Effector memory CD4-positive, alpha-beta T cell (primary cell): Measurements from ENCODE around the gene GPR68.
A peak's percentile ranks its signal among the peaks of the same experiment; 100 is the strongest.

ENCODE experiments used
- DNase-seq, 3 donors: peaks; one replicate each; pipeline ENCODE4 v3.0.0-alpha.2; 2020
- H3K27ac ChIP-seq: 2 replicates; pipeline ENCODE4 v1.7.0; 2013; ENCODE audit warnings: mild to moderate bottlenecking, low read length, moderate library complexity; ENCODE audit not compliant: insufficient read depth, poor library complexity, severe bottlenecking
- H3K27me3 ChIP-seq: replicated peaks from 2 replicates; pipeline ENCODE4 v1.7.0; 2013; ENCODE audit warnings: mild to moderate bottlenecking, low read length; ENCODE audit not compliant: insufficient read depth, control insufficient read depth, poor library complexity, severe bottlenecking
- H3K36me3 ChIP-seq: 2 replicates; pipeline ENCODE4 v1.7.0; 2013; ENCODE audit warnings: mild to moderate bottlenecking, low read length, moderate library complexity; ENCODE audit not compliant: control insufficient read depth, insufficient read depth
- H3K4me1 ChIP-seq: 2 replicates; pipeline ENCODE4 v1.7.0; 2013; ENCODE audit warnings: low read length, mild to moderate bottlenecking; ENCODE audit not compliant: control insufficient read depth, insufficient read depth, poor library complexity, severe bottlenecking
- H3K4me3 ChIP-seq: 2 replicates; pipeline ENCODE4 v1.7.0; 2013; ENCODE audit warnings: low read length, low read depth, mild to moderate bottlenecking; ENCODE audit not compliant: insufficient read depth, poor library complexity, severe bottlenecking
- H3K9me3 ChIP-seq: 2 replicates; pipeline ENCODE4 v1.7.0; 2013; ENCODE audit warnings: mild to moderate bottlenecking, low read length, moderate library complexity; ENCODE audit not compliant: control insufficient read depth

Gene GPR68

GRCh38 chr14:91242635-91243034, 1.9 kb downstream of the GPR68 start:
- H3K27me3 ChIP-seq: no peaks in the 10 kb centered on the region
- H3K9me3 ChIP-seq: no peaks in the 10 kb centered on the region
- H3K36me3 ChIP-seq: no peaks in the 10 kb centered on the region
- DNase-seq: no peak
- H3K27ac ChIP-seq: peak overlapping the region; percentile 96
- H3K4me1 ChIP-seq: peaks cover 54% of the 10 kb centered on the region
- H3K4me3 ChIP-seq: peak overlapping the region; percentile 57

GRCh38 chr14:91241863-91242262, 2.6 kb downstream of the GPR68 start:
- H3K9me3 ChIP-seq: no peaks in the 10 kb centered on the region
- DNase-seq: no peak
- no peaks in the 10 kb centered on the region for H3K36me3 ChIP-seq
- peak overlapping the region; percentile 52 for H3K4me3 ChIP-seq
- peaks cover 48% of the 10 kb centered on the region for H3K4me1 ChIP-seq
- peak overlapping the region; percentile 96 for H3K27ac ChIP-seq
- H3K27me3 ChIP-seq: no peaks in the 10 kb centered on the region

DNA sequence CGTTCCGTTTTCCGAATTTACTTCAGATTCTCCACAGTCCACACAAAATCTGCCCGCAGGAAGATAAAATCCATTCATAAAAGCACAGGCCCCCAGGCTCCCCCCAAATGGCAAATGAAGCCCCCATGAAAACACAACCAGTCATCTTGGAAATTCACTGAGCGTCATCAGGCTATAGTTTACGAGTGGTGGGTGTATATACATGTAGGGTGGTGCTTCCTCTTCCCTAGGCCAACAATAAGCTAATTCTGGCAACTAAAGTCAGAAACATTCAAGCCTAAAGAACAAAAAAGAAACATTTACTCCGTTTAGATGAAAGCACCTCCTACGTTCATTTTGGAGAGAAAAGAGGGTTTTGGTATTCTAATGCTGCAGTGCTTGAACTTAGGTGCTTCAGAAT, 5.8 kb downstream of the GPR68 start:
- Histone ChIP-seq H3K27me3 (no peaks in the 10 kb centered on the region), H3K4me3 (no peak overlapping the region), H3K9me3 (no peaks in the 10 kb centered on the region), H3K4me1 (peaks cover 25% of the 10 kb centered on the region), H3K36me3 (peaks cover under 1% of the 10 kb centered on the region), H3K27ac (peak overlapping the region; percentile 14)
- no peak for DNase-seq

- no peak overlapping the region for H3K4me3 ChIP-seq
- peaks cover 26% of the 10 kb centered on the region for H3K4me1 ChIP-seq
- no peaks in the 10 kb centered on the region for H3K27me3 ChIP-seq
- H3K9me3 ChIP-seq: no peaks in the 10 kb centered on the region
- peaks cover 4% of the 10 kb centered on the region for H3K36me3 ChIP-seq
- DNase-seq: no peak
- H3K27ac ChIP-seq: no peak overlapping the region
Measured at GRCh38 chr14:91238085-91238484, 6.4 kb downstream of the GPR68 start.

GRCh38 chr14:91237219-91237618, 7.3 kb downstream of the GPR68 start:
- H3K9me3 ChIP-seq: no peaks in the 10 kb centered on the region
- peaks cover 28% of the 10 kb centered on the region for H3K4me1 ChIP-seq
- peaks cover 4% of the 10 kb centered on the region for H3K36me3 ChIP-seq
- no peak for DNase-seq
- H3K4me3 ChIP-seq: no peak overlapping the region
- no peaks in the 10 kb centered on the region for H3K27me3 ChIP-seq
- H3K27ac ChIP-seq: no peak overlapping the region

DNA sequence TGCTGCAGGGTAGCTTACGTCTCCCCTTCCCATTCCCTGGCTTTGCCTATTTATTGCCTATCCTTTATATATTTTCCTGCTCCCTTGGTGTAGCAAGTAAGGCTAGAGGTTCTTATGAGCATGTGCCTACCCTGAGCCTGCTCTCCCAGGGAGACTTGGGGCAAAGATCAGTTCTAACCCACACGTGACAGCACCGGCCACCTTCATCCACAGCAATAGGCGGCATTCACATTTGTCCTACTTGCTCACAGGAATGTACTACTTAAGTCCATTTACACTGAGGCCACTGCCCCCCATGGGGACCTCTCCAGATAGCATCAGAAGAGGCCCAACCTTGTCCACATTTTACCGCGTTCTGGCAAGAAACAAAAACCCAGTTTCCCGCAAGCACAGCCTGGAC, 8.7 kb downstream of the GPR68 start:
- Histone ChIP-seq H3K27me3 (no peaks in the 10 kb centered on the region), H3K27ac (no peak overlapping the region), H3K4me3 (no peak overlapping the region), H3K36me3 (peaks cover 4% of the 10 kb centered on the region), H3K4me1 (peaks cover 35% of the 10 kb centered on the region), H3K9me3 (no peaks in the 10 kb centered on the region)
- DNase-seq: no peak

DNA sequence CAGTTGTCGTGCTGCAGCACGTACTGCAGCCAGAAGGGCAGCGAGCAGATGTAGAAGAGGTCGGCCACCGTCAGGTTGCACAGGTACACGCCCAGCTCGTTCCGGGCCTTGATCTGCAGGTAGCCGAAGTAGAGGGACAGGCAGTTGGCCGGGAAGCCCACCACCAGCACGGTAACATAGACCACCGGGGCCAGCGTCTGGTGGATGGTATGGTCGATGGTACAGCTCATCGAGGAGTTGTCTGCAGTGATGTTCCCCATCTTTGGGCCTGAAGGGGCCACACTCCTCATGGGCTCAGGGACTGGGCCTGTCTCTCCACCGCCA, 9.8 kb downstream of the GPR68 start:
- H3K4me1 ChIP-seq: peaks cover 43% of the 10 kb centered on the region

GRCh38 chr14:91233936-91234790, 10.3 kb downstream of the GPR68 start:
- Histone ChIP-seq H3K27me3 (no peaks in the 10 kb centered on the region), H3K4me1 (peaks cover 49% of the 10 kb centered on the region), H3K36me3 (peaks cover 4% of the 10 kb centered on the region), H3K9me3 (no peaks in the 10 kb centered on the region), H3K4me3 (no peak overlapping the region), H3K27ac (no peak overlapping the region)
- no peak for DNase-seq

More for the DNA sequence above, 9.8 kb downstream of the GPR68 start:
- Histone ChIP-seq H3K27ac (no peak overlapping the region), H3K27me3 (no peaks in the 10 kb centered on the region), H3K9me3 (no peaks in the 10 kb centered on the region), H3K4me3 (no peak overlapping the region), H3K36me3 (peaks cover 4% of the 10 kb centered on the region)
- no peak for DNase-seq

DNA sequence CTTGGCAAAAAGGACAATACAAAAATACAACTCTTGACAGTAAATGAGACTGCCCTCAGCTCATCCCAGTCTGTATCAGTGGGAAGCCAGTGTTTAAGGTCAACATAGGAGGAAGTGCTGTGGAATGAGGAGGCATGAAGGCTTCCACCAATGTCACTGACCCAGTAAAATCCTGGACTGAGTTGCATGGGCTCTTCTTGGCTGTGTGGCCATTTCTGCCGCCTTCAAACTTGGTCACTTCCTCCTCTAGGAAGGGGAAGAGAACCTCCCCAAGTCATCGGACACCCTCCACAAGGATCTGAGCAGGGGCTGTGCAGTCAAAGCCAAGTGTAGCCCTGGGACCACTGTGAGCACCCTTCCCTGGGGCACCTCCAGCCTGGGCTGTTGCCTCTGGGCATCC, 11.9 kb downstream of the GPR68 start:
- Histone ChIP-seq H3K36me3 (peaks cover 4% of the 10 kb centered on the region), H3K4me3 (no peak overlapping the region), H3K4me1 (peaks cover 64% of the 10 kb centered on the region), H3K27ac (peak overlapping the region; percentile 89), H3K9me3 (no peaks in the 10 kb centered on the region), H3K27me3 (no peaks in the 10 kb centered on the region)
- no peak for DNase-seq

- peaks cover 4% of the 10 kb centered on the region for H3K36me3 ChIP-seq
- peak overlapping the region; percentile 89 for H3K27ac ChIP-seq
- DNase-seq: no peak
- H3K4me1 ChIP-seq: peaks cover 70% of the 10 kb centered on the region
- H3K9me3 ChIP-seq: no peaks in the 10 kb centered on the region
- H3K27me3 ChIP-seq: no peaks in the 10 kb centered on the region
- H3K4me3 ChIP-seq: peak overlapping the region; percentile 18
Measured at GRCh38 chr14:91232052-91232451, 12.5 kb downstream of the GPR68 start.
